GM12878 (cell line): ENCODE results near the gene VIPR2.

Experiments
- CHD2 ChIP-seq: IDR thresholded peaks from 2 replicates; pipeline ENCODE4 v1.6.1; 2011; ENCODE audit warnings: low read depth, low read length, improper control_type of control experiment, borderline replicate concordance
- CREB1 ChIP-seq: IDR thresholded peaks from 2 replicates; pipeline ENCODE4 v1.6.1; 2012; ENCODE audit warnings: low read depth, mild to moderate bottlenecking, inconsistent platforms
- EZH2 ChIP-seq: IDR thresholded peaks from 2 replicates; pipeline ENCODE4 v1.6.1; 2012; ENCODE audit warnings: low read depth, mild to moderate bottlenecking, control low read depth, inconsistent platforms, low read length, borderline replicate concordance; ENCODE audit not compliant: control insufficient read depth
- JUNB ChIP-seq: IDR thresholded peaks from 2 replicates; pipeline ENCODE4 v1.6.1; 2016; ENCODE audit warnings: antibody characterized with exemption, mild to moderate bottlenecking
- MXI1 ChIP-seq: fragments of 150-350 bp; IDR thresholded peaks from 2 replicates; pipeline ENCODE4 v1.6.1; 2011; ENCODE audit warnings: low read depth, mild to moderate bottlenecking, inconsistent platforms, low read length, improper control_type of control experiment
- RB1 ChIP-seq: fragments of 450-650 bp; formaldehyde crosslinking; IDR thresholded peaks from 2 replicates; pipeline ENCODE4 v1.6.1; 2017; ENCODE audit warnings: mild to moderate bottlenecking, borderline replicate concordance
- SP1 ChIP-seq: IDR thresholded peaks from one replicate; pipeline ENCODE4 v1.6.1; 2011; ENCODE audit warnings: low read depth, low read length
- SUPT20H ChIP-seq: IDR thresholded peaks from 2 replicates; pipeline ENCODE4 v1.6.1; 2011; ENCODE audit warnings: low read depth, mild to moderate bottlenecking, low read length, moderate library complexity, borderline replicate concordance; ENCODE audit not compliant: control insufficient read depth
- TAF1 ChIP-seq: IDR thresholded peaks from 2 replicates; pipeline ENCODE4 v1.6.1; 2011; ENCODE audit warnings: mild to moderate bottlenecking, low read depth, low read length, borderline replicate concordance
- ZNF217 ChIP-seq: fragments of 450-650 bp; IDR thresholded peaks from 2 replicates; pipeline ENCODE4 v1.6.1; 2017; ENCODE audit warnings: antibody characterized with exemption, mild to moderate bottlenecking
- ZNF24 ChIP-seq: fragments of 450-650 bp; IDR thresholded peaks from 2 replicates; pipeline ENCODE4 v1.6.1; 2017; ENCODE audit warnings: antibody characterized with exemption, mild to moderate bottlenecking
- TF ChIP-seq, protein P1 (sequence below), 3 experiments: IDR thresholded peaks in 2 of 3; conservative IDR thresholded peaks in 1 of 3; 2 replicates each; pipeline ENCODE4 v1.5.1; 2011; ENCODE audit warnings: low read depth in 3 of 3, low read length in 3 of 3, mild to moderate bottlenecking in 3 of 3, control low read depth in 2 of 3, moderate library complexity in 2 of 3, inconsistent platforms in 1 of 3, mixed read lengths in 1 of 3; ENCODE audit not compliant: control insufficient read depth in 2 of 3, insufficient read depth in 1 of 3; ENCODE audit errors: extremely low read depth in 1 of 3
- TF ChIP-seq, protein P2 (sequence below): IDR thresholded peaks from 2 replicates; pipeline ENCODE4 v1.6.1; 2012; ENCODE audit warnings: mild to moderate bottlenecking, low read depth, low read length
- TF ChIP-seq, protein P3 (sequence below): fragments of 450-650 bp; IDR thresholded peaks from 2 replicates; pipeline ENCODE4 v1.6.1; 2016; ENCODE audit warnings: mild to moderate bottlenecking

DNA sequence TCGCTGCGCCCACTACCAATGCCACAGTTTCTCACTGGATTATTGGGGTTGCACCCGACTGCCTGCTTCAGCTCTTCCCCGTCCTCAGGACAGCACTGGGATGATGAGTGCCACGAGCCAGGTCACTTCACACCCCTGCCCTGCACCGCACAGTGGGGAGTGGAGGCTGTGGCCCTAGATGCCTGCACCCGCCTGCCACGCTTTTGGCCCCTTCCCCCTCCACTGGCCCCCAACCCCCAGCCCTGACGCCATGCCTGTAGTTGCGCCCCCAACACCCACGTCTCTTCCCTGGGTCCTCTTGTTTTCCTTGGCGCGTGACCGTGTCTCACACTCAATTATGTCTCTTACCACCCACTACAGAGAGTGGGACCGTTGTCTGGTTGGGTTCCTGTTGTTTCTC, 134.3 kb downstream of the VIPR2 start:
- TF ChIP-seq CREB1: no peak
- no peak for TF ChIP-seq SUPT20H
- no peak for TF ChIP-seq RB1
- TF ChIP-seq EZH2: no peak
- TF ChIP-seq JUNB: no peak
- no peak for TF ChIP-seq SP1
- TF ChIP-seq, protein P1, sequence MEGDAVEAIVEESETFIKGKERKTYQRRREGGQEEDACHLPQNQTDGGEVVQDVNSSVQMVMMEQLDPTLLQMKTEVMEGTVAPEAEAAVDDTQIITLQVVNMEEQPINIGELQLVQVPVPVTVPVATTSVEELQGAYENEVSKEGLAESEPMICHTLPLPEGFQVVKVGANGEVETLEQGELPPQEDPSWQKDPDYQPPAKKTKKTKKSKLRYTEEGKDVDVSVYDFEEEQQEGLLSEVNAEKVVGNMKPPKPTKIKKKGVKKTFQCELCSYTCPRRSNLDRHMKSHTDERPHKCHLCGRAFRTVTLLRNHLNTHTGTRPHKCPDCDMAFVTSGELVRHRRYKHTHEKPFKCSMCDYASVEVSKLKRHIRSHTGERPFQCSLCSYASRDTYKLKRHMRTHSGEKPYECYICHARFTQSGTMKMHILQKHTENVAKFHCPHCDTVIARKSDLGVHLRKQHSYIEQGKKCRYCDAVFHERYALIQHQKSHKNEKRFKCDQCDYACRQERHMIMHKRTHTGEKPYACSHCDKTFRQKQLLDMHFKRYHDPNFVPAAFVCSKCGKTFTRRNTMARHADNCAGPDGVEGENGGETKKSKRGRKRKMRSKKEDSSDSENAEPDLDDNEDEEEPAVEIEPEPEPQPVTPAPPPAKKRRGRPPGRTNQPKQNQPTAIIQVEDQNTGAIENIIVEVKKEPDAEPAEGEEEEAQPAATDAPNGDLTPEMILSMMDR (IDR thresholded peaks at IDR 0.05 in 2 of 3, conservative IDR thresholded peaks at IDR 0.05 in 1 of 3; ENCODE audit: control insufficient read depth in 2 of 3, extremely low read depth in 1 of 3, insufficient read depth in 1 of 3, low read depth in 3 of 3, low read length in 3 of 3): no peak
- TF ChIP-seq MXI1: no peak
- TF ChIP-seq, protein P2, sequence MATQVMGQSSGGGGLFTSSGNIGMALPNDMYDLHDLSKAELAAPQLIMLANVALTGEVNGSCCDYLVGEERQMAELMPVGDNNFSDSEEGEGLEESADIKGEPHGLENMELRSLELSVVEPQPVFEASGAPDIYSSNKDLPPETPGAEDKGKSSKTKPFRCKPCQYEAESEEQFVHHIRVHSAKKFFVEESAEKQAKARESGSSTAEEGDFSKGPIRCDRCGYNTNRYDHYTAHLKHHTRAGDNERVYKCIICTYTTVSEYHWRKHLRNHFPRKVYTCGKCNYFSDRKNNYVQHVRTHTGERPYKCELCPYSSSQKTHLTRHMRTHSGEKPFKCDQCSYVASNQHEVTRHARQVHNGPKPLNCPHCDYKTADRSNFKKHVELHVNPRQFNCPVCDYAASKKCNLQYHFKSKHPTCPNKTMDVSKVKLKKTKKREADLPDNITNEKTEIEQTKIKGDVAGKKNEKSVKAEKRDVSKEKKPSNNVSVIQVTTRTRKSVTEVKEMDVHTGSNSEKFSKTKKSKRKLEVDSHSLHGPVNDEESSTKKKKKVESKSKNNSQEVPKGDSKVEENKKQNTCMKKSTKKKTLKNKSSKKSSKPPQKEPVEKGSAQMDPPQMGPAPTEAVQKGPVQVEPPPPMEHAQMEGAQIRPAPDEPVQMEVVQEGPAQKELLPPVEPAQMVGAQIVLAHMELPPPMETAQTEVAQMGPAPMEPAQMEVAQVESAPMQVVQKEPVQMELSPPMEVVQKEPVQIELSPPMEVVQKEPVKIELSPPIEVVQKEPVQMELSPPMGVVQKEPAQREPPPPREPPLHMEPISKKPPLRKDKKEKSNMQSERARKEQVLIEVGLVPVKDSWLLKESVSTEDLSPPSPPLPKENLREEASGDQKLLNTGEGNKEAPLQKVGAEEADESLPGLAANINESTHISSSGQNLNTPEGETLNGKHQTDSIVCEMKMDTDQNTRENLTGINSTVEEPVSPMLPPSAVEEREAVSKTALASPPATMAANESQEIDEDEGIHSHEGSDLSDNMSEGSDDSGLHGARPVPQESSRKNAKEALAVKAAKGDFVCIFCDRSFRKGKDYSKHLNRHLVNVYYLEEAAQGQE: no peak
- no peak for TF ChIP-seq TAF1
- TF ChIP-seq ZNF24: no peak
- TF ChIP-seq, protein P3, sequence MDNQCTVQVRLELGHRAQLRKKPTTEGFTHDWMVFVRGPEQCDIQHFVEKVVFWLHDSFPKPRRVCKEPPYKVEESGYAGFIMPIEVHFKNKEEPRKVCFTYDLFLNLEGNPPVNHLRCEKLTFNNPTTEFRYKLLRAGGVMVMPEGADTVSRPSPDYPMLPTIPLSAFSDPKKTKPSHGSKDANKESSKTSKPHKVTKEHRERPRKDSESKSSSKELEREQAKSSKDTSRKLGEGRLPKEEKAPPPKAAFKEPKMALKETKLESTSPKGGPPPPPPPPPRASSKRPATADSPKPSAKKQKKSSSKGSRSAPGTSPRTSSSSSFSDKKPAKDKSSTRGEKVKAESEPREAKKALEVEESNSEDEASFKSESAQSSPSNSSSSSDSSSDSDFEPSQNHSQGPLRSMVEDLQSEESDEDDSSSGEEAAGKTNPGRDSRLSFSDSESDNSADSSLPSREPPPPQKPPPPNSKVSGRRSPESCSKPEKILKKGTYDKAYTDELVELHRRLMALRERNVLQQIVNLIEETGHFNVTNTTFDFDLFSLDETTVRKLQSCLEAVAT: no peak
- TF ChIP-seq ZNF217: no peak
- no peak for TF ChIP-seq CHD2
